ENCODE results near the gene MYPN. TPM values are rescaled to one million over a fixed set of nuclear protein-coding genes. Genes with fewer than 3 reads are reported as not detected.

MYPN gene
- total RNA-seq, 2 experiments from 2014 or later: not detected

GRCh38 chr10:68142761-68143160 lies 33.5 kb downstream of the MYPN start:
- Mint-ChIP-seq H3K4me1 (ENCODE audit: low read depth) (no peaks in the 10 kb centered on the region), H3K9me3 (no peaks in the 10 kb centered on the region), H3K4me3 (no peak overlapping the region), H3K36me3 (ENCODE audit: low read depth) (no peaks in the 10 kb centered on the region), H3K27ac (no peak overlapping the region), H3K27me3 (peaks cover 14% of the 10 kb centered on the region)
- ATAC-seq (ENCODE audit: poor library complexity) (no peak), DNase-seq (no peak)
- H3K27ac ChIP-seq (ENCODE audit: low read depth in 1 of 2, low read length in 2 of 2): no peak overlapping the region
- intact Hi-C loops (cut with DNase I, micrococcal nuclease): no loop called here
- ChIA-PET POLR2A (no interaction called here), CTCF (no interaction called here)
- TF ChIP-seq, protein P1, sequence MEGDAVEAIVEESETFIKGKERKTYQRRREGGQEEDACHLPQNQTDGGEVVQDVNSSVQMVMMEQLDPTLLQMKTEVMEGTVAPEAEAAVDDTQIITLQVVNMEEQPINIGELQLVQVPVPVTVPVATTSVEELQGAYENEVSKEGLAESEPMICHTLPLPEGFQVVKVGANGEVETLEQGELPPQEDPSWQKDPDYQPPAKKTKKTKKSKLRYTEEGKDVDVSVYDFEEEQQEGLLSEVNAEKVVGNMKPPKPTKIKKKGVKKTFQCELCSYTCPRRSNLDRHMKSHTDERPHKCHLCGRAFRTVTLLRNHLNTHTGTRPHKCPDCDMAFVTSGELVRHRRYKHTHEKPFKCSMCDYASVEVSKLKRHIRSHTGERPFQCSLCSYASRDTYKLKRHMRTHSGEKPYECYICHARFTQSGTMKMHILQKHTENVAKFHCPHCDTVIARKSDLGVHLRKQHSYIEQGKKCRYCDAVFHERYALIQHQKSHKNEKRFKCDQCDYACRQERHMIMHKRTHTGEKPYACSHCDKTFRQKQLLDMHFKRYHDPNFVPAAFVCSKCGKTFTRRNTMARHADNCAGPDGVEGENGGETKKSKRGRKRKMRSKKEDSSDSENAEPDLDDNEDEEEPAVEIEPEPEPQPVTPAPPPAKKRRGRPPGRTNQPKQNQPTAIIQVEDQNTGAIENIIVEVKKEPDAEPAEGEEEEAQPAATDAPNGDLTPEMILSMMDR (IDR thresholded peaks at IDR 0.05): no peak
- peaks cover 0 to 2% of the 10 kb centered on the region in 2 experiments for H3K27me3 ChIP-seq (ENCODE audit: control insufficient read depth in 1 of 2, insufficient read depth in 2 of 2, low read length in 2 of 2)
- no peak overlapping the region for H3K4me3 ChIP-seq (ENCODE audit: low read length)
- H3K36me3 ChIP-seq (ENCODE audit: insufficient read depth, low read length): no peaks in the 10 kb centered on the region
- H3K9me3 ChIP-seq (ENCODE audit: control insufficient read depth in 1 of 2, insufficient read depth in 1 of 2, low read length in 2 of 2): no peaks in the 10 kb centered on the region
- no peaks in the 10 kb centered on the region for H3K4me1 ChIP-seq (ENCODE audit: insufficient read depth, low read length)

- no peak for ATAC-seq (ENCODE audit: poor library complexity)
- peaks cover 10% of the 10 kb centered on the region for H3K27me3 Mint-ChIP-seq
These were observed 35.4 kb downstream of the MYPN start for GRCh38 chr10:68144709-68145108.

GRCh38 chr10:68145705-68146104 lies 36.4 kb downstream of the MYPN start:
- H3K4me1 ChIP-seq (ENCODE audit: insufficient read depth, low read length): no peaks in the 10 kb centered on the region
- intact Hi-C loops (cut with DNase I, micrococcal nuclease): no loop called here
- no peaks in the 10 kb centered on the region for H3K27me3 ChIP-seq (ENCODE audit: control insufficient read depth in 1 of 2, insufficient read depth in 2 of 2, low read length in 2 of 2)
- ChIA-PET CTCF (no interaction called here), POLR2A (no interaction called here)
- DNase-seq (no peak), ATAC-seq (ENCODE audit: poor library complexity) (no peak)
- H3K4me3 ChIP-seq (ENCODE audit: low read length): no peak overlapping the region
- no peaks in the 10 kb centered on the region for H3K36me3 ChIP-seq (ENCODE audit: insufficient read depth, low read length)
- H3K27me3 Mint-ChIP-seq: peaks cover under 1% of the 10 kb centered on the region
- no peaks in the 10 kb centered on the region for H3K9me3 Mint-ChIP-seq
- no peak overlapping the region for H3K27ac ChIP-seq (ENCODE audit: low read depth in 1 of 2, low read length in 2 of 2)
- no peak overlapping the region for H3K27ac Mint-ChIP-seq
- H3K36me3 Mint-ChIP-seq (ENCODE audit: low read depth): no peaks in the 10 kb centered on the region
- no peaks in the 10 kb centered on the region for H3K4me1 Mint-ChIP-seq (ENCODE audit: low read depth)
- H3K9me3 ChIP-seq (ENCODE audit: control insufficient read depth in 1 of 2, insufficient read depth in 1 of 2, low read length in 2 of 2): no peaks in the 10 kb centered on the region
- TF ChIP-seq, protein P1 (IDR thresholded peaks at IDR 0.05): no peak
- H3K4me3 Mint-ChIP-seq: no peak overlapping the region

More at GRCh38 chr10:68144709-68145108, 35.4 kb downstream of the MYPN start:
- Mint-ChIP-seq H3K4me3 (no peak overlapping the region), H3K36me3 (ENCODE audit: low read depth) (no peaks in the 10 kb centered on the region), H3K9me3 (no peaks in the 10 kb centered on the region), H3K27ac (no peak overlapping the region), H3K4me1 (ENCODE audit: low read depth) (no peaks in the 10 kb centered on the region)
- Histone ChIP-seq H3K9me3 (ENCODE audit: control insufficient read depth in 1 of 2, insufficient read depth in 1 of 2, low read length in 2 of 2) (no peaks in the 10 kb centered on the region), H3K36me3 (ENCODE audit: insufficient read depth, low read length) (no peaks in the 10 kb centered on the region), H3K27me3 (ENCODE audit: control insufficient read depth in 1 of 2, insufficient read depth in 2 of 2, low read length in 2 of 2) (peaks cover 0 to 2% of the 10 kb centered on the region in 2 experiments), H3K4me1 (ENCODE audit: insufficient read depth, low read length) (no peaks in the 10 kb centered on the region), H3K27ac (ENCODE audit: low read depth in 1 of 2, low read length in 2 of 2) (no peak overlapping the region), H3K4me3 (ENCODE audit: low read length) (no peak overlapping the region)
- ChIA-PET POLR2A (no interaction called here), CTCF (no interaction called here)
- TF ChIP-seq, protein P1 (IDR thresholded peaks at IDR 0.05): no peak
- intact Hi-C loops (cut with DNase I, micrococcal nuclease): no loop called here
- DNase-seq: no peak

Data from CD4-positive, alpha-beta T cell (primary cell).